ENCODE results near the gene HLA-DOA.
A peak's percentile ranks its signal among the peaks of the same experiment; 100 is the strongest.

HLA-DOA gene

DNA sequence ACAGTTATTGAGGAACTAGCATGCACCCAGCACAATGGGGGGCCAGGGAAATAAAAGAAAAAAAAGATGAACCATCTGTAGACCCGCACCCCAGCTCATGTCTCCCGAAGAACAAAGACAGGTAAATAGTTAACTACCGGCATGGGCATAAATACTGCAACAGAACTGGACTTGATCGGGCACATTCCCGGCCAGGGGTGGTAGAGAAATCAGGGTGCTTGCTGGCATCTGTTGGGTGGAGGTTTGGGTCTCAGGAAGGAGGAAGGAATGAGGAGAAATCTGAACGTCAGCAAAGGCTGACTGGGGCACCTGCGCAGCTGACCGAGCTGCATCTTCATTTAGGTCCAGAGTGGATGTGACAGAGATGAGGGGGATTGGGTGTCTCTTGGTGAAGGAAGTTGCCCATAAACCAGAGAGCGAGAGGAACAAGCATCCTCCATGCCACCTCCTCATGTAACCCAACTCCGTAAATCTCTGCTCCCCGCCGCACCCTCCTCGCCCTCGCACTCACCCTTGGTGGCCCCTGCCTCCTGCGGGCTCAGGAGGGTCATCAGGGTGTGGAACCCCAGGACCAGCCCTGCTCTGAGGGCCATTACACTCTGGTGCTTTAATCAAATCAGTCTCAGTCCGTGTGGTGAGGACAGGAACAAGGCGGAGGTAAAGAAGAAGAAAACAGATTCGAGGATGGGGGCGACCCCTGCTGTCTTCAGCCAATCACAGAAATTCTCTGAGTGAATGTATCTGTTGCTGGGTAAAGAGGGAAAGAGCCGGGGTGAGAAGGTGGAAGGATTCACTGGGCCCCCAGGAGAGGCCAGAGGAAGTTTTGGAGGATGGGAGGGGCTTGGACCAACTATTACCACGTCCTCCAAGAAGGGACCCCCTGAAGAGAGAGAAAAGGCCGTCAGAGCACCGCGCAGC is at the start of gene HLA-DOA:
TSS of gene HLA-DOA (minus strand) at position 648 of the 918 bp plus-strand sequence.
- DNase-seq = peak in 1 of 2 experiments; percentile 16

DNA sequence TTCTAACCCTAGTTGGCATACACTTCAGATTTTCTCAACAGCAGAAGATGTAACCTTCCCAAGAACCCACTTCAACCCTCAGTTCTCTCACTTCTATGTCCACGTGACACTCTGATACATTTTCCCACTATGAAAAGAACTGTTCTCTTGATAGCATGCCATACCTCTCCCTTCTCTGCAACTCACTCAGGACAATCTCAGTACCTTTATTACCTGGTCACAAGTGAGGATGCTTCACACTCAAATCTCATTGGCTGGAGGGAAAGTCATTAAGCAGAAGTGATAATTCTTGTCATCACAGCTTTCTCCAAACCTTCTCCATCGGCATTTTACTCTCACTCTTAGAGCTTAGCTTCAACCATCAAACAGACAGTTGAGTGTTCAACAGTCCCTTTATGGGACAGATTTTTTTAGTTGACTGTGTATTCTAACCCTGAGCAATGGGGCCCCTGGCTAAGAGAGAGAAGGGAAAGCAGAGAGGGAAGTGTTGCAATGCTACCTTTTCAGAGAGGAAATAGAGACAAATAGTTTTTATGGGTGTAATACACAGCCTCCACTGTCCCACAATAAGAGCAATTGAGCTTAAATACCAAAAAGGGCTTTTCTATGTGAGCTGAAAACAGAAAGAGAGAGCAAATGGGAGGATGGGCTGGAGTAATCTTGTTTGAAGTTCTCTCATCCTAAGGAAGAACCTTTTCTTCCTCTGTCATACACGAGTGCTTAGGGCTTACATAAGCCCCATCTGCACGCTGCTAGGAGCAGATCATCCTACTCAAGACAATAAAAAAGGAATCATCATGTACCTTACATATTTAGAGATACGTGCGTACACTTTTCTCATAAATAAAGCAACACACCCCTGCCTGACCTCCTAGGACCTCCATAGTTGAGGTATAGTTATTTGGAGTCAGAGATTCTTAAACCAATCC is 48.1 kb upstream of the HLA-DOA start:
- DNase-seq = no peak

DNA sequence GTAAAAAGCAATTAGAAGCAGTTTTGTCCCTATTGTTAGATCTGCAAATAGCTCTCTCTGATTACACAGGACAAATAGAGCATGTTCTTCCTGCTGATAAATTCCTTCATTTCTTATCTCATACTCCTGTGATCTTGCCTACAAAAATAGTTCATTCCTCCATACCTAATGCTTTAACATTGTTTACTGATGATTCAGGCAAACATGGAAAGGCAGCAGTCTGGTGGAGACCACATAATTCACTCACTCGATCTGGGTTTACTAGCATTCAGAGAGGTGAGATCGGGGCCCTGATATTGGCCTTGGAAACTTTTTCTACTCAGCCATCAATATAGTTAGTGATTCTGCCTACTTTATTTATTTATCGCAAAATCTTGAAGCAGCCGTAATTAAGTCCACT is 43.8 kb upstream of the HLA-DOA start:
- DNase-seq = no peak

DNA sequence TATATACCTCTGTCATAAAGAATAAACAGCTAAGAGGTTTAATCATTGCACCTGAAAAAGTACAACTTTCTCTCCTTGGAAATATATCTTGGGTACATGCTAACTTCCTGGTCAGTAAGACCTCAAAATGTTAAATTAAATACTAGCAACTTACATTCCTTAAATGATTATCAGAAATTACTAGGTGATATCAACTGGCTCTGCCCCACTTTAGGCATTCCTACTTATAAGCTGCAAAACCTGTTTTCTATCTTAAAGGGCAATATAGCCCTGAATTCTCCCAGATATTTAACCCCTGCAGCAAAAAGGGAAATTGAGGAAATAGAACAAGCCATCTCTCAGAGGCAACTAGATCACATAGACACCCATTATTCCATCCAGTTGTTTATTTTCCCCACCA is 43.2 kb upstream of the HLA-DOA start:
- no peak for DNase-seq

DNA sequence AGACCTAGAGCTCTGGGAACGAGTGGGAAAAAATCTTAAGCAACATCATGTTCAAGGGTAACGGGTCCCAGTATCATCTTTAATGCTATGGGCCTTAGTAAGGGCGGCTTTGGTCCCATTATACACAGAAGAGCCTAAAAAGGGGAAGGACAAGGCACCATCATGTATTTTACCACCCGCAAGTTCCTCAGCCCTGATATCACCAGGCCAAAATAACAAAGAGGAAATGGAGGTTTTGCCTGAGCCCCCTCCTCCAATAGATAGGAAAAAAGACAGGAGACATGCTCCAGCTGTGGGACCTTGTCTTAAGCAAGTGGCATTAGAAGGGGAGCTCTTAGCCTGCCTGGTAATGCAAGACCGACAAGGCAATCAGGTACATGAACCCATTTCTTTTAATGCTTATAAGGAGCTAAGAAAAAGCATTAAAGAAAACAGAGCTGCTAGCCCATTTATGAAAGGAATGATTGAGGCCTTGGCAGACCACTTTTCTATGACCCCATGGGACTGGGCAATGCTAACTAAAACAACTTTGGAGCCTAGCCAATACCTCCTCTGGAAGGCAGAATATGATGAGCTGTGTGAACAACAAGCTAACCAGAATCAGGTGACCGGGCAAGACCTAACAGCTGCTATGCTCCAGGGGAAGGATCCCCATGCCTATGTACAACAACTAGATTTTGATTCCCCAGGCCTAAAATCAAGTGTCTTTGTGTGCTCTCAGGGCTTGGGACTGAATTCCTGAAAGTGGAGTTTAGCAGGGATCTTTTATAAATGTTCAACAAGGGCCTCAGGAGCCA is 40.8 kb upstream of the HLA-DOA start:
- DNase-seq = no peak

DNA sequence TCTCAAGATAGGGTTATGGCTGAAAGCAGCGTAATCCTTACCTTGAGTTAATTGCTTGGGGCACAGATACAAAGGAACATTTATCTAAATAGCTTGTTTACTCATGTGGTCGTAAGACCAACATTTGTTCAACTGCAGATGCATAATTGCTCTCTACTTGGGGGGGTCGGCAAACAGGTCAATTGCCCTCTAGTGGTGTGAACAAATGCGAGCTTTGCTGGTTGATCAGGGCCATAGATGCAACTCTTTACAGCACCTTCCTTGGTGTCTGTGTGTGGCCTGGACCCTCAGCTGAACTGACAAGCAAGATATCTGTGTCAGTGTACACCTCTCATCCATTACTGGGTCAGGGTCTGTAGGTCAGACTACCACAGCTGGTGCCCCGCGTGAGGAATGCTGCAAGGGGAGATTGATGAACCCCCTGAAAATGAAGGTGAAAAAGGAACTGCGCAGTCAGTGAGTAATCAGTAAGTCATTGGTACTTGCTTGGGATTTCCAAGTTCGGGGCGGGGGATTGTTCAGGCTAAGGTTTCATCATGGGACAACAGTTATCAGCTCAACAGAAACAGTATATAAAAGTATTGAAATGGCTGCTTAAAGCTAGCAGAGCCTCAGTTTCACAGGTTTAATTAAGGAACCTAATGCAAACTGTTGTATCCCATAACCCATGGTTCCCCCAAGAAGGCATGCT is 40.1 kb upstream of the HLA-DOA start:
- no peak for DNase-seq

DNA sequence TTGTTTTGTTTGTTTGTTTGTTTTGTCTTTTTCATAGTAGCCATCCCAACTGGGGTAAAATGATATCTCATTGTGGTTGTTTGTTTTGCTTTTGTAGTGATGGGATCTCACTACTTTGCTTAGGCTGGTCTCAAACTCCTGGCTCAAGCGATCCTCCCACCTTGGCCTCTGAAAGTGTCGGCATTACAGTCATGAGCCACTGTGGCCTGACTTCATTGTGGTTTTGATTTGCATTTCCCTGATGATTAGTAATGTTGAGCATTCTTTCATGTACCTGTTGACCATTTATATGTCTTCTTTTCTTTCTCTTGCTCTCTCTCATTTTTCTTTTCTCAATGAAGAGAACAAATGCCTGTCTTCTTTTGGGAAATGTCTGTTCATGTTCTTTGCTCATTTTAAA is 30.8 kb upstream of the HLA-DOA start:
- no peak for DNase-seq

DNA sequence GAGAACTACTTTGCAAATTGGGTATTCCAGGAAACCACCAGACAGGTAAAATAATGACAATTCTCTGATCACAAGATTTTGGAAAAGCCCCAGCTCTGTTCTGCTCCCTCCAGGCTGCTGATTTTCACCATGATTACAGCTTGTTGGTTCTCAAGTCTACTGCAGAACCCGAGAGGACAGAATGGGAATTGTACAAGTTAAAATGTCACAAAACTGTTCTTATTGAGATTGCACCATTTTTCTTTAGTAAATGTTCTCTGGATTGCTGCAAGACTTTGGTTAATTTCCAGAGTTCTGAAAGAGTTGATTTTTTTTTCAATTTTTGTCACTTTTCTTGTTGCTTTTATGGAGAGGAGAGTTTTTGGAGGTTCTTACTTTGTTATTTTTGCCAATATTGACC is 27.1 kb upstream of the HLA-DOA start:
- no peak for DNase-seq

DNA sequence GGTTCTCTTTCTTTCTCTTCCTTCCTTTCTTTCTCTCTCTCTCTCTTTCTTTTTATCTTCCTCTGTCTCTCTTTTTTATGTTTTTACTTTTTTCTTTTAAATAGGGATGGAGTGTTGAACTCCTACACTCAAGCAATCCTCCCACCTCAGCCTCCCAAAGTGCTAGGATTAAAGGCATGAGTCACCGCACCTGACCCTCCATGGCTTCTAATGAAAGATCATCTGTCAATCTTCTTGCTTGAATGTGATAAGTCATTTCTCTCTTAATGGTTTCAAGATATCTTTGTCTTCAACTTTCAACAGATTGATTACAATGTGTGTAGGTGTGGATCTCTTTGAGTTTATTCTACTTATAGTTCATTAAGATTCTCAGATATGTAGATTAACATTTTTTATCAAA is 25.2 kb upstream of the HLA-DOA start:
- no peak for DNase-seq

DNA sequence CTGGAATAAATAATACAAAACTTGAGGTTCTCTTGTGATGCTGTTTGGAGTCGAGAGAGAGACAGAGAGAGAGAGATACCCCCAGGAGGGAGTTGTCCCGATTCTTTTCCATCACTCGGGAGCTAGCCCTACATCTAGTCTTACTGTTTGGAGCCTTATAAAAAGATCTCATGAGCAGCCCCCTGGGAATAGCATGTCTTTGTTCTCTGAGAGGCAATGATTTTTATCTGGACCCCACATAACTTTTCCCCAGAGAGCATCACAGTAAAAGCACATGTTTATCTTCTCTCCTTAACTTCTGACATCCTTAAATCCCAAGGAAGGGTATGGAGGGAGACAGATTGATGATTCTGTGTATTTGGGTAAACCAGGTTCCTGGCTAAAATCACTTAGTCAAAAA is 20.9 kb upstream of the HLA-DOA start:
- no peak for DNase-seq

DNA sequence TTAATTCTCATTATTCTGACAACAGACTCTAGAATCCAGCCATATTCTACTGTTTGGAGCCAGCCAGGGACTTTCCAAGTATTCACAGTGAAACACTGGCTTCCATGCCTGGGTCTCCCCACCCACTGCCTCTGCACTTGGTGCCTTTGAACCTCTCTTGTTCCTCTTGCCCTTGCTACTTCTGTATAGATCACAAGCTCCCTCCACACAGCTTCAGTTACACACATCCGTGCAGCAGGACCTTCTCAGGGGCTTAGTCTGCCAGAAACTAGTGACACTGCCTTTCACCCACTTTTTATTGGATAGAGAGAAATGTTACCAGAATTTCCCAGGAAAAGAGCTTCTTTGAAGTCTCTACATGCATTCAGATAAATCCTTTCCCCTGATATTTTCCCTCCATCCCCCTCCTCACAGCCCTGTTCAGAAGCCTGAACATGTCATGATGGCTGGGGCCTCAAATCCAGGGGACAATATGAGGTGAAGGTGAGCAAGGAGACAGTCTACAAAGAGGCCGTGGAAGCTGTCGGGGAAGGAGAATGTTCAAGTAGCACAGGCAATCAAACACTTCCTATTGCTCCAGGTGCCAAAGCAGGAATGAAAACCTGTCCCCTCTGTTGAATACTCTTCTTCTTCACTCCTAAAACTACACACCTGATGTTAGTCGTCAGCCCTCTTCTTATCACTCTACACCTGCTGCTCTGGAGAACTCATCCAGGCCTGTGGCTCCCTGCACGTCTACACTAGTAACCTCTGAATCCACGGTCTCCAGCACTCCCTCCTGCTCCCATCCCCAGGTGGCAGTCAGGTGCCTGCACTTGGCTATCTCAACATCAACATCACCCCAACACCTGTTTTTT is 20.2 kb upstream of the HLA-DOA start:
- no peak for DNase-seq

DNA sequence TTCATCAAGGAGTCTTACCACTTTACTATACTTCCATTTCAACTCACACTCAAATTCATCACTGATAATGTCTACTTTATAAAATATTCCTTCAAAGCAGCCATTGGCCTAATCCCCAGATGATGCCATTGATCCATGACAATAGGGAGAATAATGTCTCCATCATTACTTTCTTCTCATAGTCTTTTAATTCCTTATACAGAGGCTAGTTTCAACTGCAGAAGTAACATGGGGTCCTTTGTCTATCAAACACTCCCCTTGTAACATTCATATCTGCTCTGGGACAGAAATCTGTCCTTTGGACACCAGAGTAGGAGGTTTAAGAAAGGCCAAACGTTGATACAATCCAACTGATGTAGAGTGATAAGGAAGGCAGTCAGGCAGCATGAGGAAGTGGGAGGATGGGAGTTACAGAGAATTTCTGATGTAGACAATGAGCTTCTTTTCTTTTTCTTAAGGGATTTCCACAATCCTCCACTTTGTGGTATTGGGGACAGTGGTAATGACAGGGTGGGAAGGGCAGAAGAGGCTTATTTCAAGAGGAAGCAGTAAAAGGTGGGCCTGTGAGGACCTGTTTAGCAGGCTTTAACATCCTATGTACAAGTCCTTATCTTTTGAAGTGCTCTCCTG is 18.9 kb upstream of the HLA-DOA start:
- DNase-seq = no peak

DNA sequence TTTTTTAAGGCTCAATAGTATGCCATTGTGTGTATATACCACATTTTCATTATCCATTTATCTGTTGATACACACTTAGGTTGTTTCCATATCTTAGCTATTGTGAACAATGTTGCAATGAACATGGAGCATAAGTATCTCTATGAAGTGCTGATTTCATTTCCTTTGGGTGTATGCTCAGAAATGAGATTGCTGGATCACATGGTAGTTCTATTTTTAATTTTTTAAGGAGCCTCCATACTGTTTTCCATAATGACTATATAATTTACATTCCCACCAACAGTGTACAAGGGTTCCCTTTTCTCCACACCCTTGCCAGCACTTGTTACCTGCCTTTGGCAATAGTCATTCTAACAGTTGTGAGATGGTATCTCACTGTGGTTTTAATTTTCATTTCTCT is 15.1 kb upstream of the HLA-DOA start:
- no peak for DNase-seq

DNA sequence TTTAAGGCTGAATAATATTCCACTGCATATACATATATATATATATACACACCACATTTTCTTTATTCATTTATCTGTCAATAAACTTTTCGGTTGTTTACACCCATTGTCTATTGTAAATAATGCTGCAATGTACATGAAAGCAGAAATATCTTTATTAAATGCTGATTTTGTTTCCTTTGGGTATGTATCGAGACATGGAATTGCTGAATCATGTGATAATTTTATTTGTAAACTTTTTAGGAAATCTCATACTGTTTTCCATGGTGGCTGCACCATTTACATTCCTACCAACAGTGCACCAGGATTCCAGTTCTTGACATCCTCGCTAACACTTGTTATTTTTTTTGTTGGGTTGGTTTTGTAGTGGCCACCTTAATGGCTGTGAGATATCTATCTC is 14.1 kb upstream of the HLA-DOA start:
- no peak for DNase-seq

DNA sequence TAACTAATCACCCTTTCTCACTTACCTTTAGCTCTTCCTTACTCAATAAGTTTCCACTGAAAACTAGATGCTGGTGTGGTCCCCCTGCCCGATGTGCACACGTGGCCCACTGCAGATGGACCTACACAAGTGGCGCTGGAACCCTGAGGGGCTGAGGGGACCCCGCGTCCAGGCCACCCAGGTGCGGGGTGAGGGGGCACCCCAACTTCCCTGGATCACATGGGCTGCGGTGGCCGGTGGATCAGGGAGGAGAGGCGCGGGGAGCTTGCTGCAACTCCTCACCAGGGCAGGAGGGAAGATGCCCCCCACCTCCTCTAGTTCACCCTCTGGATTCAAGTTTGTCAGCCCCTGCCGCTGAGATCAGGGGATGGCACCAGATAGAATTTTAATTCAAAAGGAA is 12.5 kb upstream of the HLA-DOA start:
- no peak for DNase-seq

DNA sequence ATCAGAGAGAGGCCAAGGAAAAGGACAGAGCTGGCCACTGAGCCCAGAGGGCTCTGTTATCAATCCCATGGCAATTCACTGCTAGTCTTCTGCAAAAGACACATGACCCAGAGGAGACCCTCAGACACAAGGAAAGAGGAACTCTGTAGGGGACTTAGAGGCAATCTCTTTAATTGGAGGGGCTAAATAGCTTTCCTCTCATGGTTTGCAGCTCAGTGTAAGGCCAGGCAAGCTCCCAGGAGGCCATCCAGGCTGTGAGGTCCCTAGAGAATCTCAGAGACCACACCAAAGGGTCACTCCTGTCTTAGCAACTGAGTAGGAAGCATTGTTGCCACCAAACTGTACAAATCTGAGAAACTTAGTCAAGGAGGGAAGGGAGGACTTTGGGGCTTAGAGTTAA is 10.0 kb upstream of the HLA-DOA start:
- no peak for DNase-seq

DNA sequence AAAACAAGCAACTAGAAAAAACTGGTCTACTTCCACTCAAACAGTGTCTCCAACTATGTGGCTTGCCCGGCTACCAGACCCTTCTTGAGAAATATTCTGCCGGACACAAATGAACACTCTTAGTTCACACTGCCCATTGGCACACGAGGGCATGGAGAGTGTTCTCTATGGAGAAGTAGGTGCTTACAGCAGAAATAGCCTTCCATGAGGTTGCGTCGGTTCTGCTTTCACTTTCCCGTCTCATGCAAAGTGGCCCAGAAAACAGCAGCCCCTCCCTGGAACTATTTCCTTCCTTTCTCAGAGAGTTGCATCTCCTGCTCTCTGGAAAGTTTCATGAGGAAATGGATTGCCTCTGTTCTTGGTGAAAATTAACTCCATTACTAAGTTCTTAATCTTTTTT is 9.5 kb upstream of the HLA-DOA start:
- DNase-seq = no peak

DNA sequence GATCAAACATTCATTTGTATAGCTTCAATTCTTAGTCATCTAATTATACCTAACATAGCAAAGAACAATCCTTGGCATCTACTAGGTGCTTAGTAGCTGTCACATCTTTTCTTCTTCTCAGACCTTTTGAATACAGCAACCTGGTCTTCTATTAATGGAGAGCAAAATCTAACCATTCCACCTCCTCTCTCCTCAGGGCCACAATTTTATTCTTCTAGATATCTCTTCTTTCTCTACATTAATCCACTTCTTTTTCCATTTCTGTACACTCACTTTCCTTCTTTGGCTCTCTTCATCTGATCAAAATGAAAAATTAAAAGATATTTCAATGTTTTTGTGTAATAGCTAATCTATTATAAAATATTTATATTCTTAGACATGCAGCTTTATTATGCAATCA is 9.0 kb upstream of the HLA-DOA start:
- no peak for DNase-seq

DNA sequence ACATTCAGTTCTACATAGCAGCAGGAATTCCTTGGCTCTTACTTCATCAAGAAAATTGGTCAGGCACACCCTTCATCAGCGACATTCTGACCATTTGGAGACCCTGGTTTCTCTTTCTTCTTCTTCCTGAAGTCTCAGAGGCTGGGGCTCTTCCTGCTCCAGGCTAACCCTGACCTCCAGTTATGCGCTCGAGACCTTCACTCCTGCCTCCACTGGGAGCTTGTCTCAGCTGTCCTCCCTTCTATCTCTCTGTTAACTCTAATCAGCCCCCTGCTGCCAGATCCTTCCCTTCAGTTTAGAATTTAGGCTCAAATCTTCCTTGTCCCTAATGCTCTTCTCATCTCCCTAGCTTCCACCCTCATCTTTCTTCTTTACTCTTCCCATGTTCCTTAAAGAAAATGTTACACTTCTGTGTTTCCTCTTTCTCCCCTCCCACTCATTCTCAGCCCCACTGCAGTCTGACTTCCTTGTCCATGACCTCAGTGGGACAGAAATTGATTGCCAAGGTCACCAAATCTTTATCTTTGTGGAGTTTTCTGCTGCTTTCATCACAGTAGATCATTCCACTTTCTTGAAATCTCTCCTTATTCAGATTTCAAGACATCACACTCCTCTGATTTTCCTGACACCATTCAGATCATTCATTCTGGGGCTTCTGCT is 8.4 kb upstream of the HLA-DOA start:
- DNase-seq = no peak

DNA sequence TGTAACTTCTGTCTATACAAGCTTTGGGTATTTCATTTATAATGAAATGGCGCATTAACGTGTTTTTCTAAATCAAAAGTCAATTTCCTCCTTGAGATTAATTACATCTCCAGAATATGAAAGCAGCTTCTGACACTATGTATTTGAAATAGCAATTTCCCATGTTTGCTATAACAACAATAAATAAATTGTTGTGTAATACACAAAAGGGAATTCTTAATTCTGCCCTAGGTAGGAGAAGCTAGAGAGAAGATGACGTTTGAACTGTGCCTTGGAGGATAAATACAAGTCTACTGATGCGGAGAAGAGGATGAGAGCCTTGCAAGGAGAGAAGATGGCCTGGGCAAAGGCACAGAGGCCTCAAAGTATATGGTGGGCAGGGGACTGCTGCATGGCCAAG is 7.6 kb upstream of the HLA-DOA start:
- DNase-seq = no peak
